CD1c-positive myeloid dendritic cell (primary cell): ENCODE data around the gene OGDHL.
"Not testable (repeated sequence)": the region's sequence is repeated elsewhere in the genome, so short reads cannot be mapped to it uniquely, and the experiment has no call there.

ENCODE experiments used
- DNase-seq: peaks from one replicate; pipeline ENCODE4 v3.0.0-alpha.2; 2016; ENCODE audit errors: extremely low spot score

Gene OGDHL

GRCh38 chr10:49756641-49757040 is 5.5 kb downstream of the OGDHL start:
- no peak for DNase-seq

GRCh38 chr10:49756031-49756430 is 6.1 kb downstream of the OGDHL start:
- no peak for DNase-seq

GRCh38 chr10:49754951-49755350 is 7.2 kb downstream of the OGDHL start:
- not testable (repeated sequence) for DNase-seq

- no peak for DNase-seq
These were observed 9.5 kb downstream of the OGDHL start for GRCh38 chr10:49752584-49752983.

GRCh38 chr10:49751636-49752510 is 10.2 kb downstream of the OGDHL start:
- no peak for DNase-seq

GRCh38 chr10:49751216-49751615 is 10.9 kb downstream of the OGDHL start:
- no peak for DNase-seq

- no peak for DNase-seq
These were observed 11.6 kb downstream of the OGDHL start for GRCh38 chr10:49750546-49750945.

GRCh38 chr10:49749556-49750491 is 12.3 kb downstream of the OGDHL start:
- no peak for DNase-seq

GRCh38 chr10:49749144-49749543 is 13.0 kb downstream of the OGDHL start:
- DNase-seq: no peak

- DNase-seq: no peak
These were observed 14.1 kb downstream of the OGDHL start for GRCh38 chr10:49748006-49748405.

- DNase-seq: no peak
These were observed 14.8 kb downstream of the OGDHL start for GRCh38 chr10:49747303-49747646.

- DNase-seq: no peak
These were observed 15.4 kb downstream of the OGDHL start for GRCh38 chr10:49746626-49747302.

- DNase-seq: no peak
These were observed 16.4 kb downstream of the OGDHL start for GRCh38 chr10:49745756-49746155.

- DNase-seq: no peak
These were observed 17.1 kb downstream of the OGDHL start for GRCh38 chr10:49744924-49745605.

- no peak for DNase-seq
These were observed 17.9 kb downstream of the OGDHL start for GRCh38 chr10:49744091-49744685.

- no peak for DNase-seq
These were observed 18.6 kb downstream of the OGDHL start for GRCh38 chr10:49743464-49744075.

- DNase-seq: no peak
These were observed 19.2 kb downstream of the OGDHL start for GRCh38 chr10:49742683-49743463.

GRCh38 chr10:49741108-49741995 is 20.8 kb downstream of the OGDHL start:
- DNase-seq: no peak
